HL-60 (cell line): ENCODE data around the gene DMAC2L.

Experiments used
- DNase-seq, 2 experiments: peaks; one replicate each; pipeline ENCODE4 v3.0.0-alpha.2; 2010 to 2020; ENCODE audit warnings: low read depth in 1 of 2, low spot score in 1 of 2
- H3K27ac ChIP-seq: fragments of 250-450 bp; sonication (Bioruptor Pico); replicated peaks from 2 replicates; pipeline ENCODE4 v1.5.1; 2020; ENCODE audit warnings: mild to moderate bottlenecking, moderate library complexity
- H3K27me3 ChIP-seq: fragments of 250-450 bp; sonication (Bioruptor Pico); 2 replicates; pipeline ENCODE4 v1.5.1; 2021; ENCODE audit warnings: mild to moderate bottlenecking, moderate library complexity; ENCODE audit not compliant: insufficient read depth, poor library complexity, severe bottlenecking
- H3K4me3 ChIP-seq: replicated peaks from 2 replicates; pipeline ENCODE4 v1.5.1; 2011; ENCODE audit warnings: mild to moderate bottlenecking, control low read depth, low read length; ENCODE audit not compliant: insufficient read depth
- CTCF ChIP-seq: IDR thresholded peaks from one replicate; pipeline ENCODE4 v1.5.1; 2011; ENCODE audit warnings: low read length, control low read depth, inconsistent platforms; ENCODE audit not compliant: insufficient read depth
- GABPA ChIP-seq: IDR thresholded peaks from 2 replicates; pipeline ENCODE4 v1.6.1; 2012; ENCODE audit warnings: low read depth
- POLR2AphosphoS5 ChIP-seq: IDR thresholded peaks from 2 replicates; pipeline ENCODE4 v1.6.1; 2012; ENCODE audit warnings: low read depth
- REST ChIP-seq: IDR thresholded peaks from 2 replicates; pipeline ENCODE4 v1.6.1; 2012; ENCODE audit warnings: low read depth; ENCODE audit not compliant: insufficient replicate concordance
- SPI1 ChIP-seq: IDR thresholded peaks from 2 replicates; pipeline ENCODE4 v1.6.1; 2012; ENCODE audit warnings: low read depth, mild to moderate bottlenecking, borderline replicate concordance
- microRNA-seq: library from miRNA; unstranded; fragments of <30 nt; microRNA quantifications from one replicate; pipeline ENCODE4, GENCODE V29; 2018

The DMAC2L gene

GRCh38 chr14:50373959-50374358, 61.8 kb downstream of the DMAC2L start:
- Histone ChIP-seq H3K4me3 (no peak overlapping the region), H3K27me3 (no peaks in the 10 kb centered on the region), H3K27ac (no peak overlapping the region)
- DNase-seq, result no peak
- no peak for TF ChIP-seq REST

- TF ChIP-seq POLR2AphosphoS5, result no peak
- no peak for TF ChIP-seq SPI1
- TF ChIP-seq GABPA, result no peak
- no peak for TF ChIP-seq REST
- no peak for TF ChIP-seq CTCF
- Histone ChIP-seq H3K27me3 (no peaks in the 10 kb centered on the region), H3K4me3 (no peak overlapping the region), H3K27ac (no peak overlapping the region)
- no peak for DNase-seq
Measured at GRCh38 chr14:50375760-50376159, 63.6 kb downstream of the DMAC2L start.

Small RNA genes lying within 50 kb of the gene (microRNA-seq; reads per million reads assigned to microRNA genes)
- gene MIR4504, result 1.2 reads per million
